Stimulated activated CD8-positive, alpha-beta memory T cell treated with anti-CD3 and anti-CD28 coated beads, Interleukin-2, amount 100 ng/mL, for 48 hours (primary cell): Measurements from ENCODE around the gene SEZ6.

ENCODE experiments used
- DNase-seq, 2 donors: peaks; one replicate each; pipeline ENCODE4 v3.0.0-alpha.2; 2020; ENCODE audit warnings: low read depth in 2 of 2

Gene SEZ6

GRCh38 chr17:29003289-29003688, 2.5 kb downstream of the SEZ6 start:
- DNase-seq: no peak

GRCh38 chr17:29002811-29003210, 3.0 kb downstream of the SEZ6 start:
- DNase-seq: no peak

GRCh38 chr17:29000973-29001372, 4.9 kb downstream of the SEZ6 start:
- no peak for DNase-seq

- no peak for DNase-seq
These were observed 6.6 kb downstream of the SEZ6 start for GRCh38 chr17:28999206-28999605.

GRCh38 chr17:28997806-28998205, 8.0 kb downstream of the SEZ6 start:
- no peak for DNase-seq

GRCh38 chr17:28996554-28997096, 9.2 kb downstream of the SEZ6 start:
- DNase-seq: no peak

- DNase-seq: no peak
These were observed 12.0 kb downstream of the SEZ6 start for GRCh38 chr17:28993645-28994426.

GRCh38 chr17:28992625-28993600, 12.9 kb downstream of the SEZ6 start:
- no peak for DNase-seq

GRCh38 chr17:28992185-28992584, 13.6 kb downstream of the SEZ6 start:
- no peak for DNase-seq

GRCh38 chr17:28991779-28992178, 14.1 kb downstream of the SEZ6 start:
- DNase-seq: no peak

GRCh38 chr17:28989028-28989427, 16.8 kb downstream of the SEZ6 start:
- DNase-seq: no peak

- no peak for DNase-seq
These were observed 17.4 kb downstream of the SEZ6 start for GRCh38 chr17:28988475-28988874.

- no peak for DNase-seq
These were observed 18.8 kb downstream of the SEZ6 start for GRCh38 chr17:28986714-28987655.

- DNase-seq: no peak
These were observed 19.7 kb downstream of the SEZ6 start for GRCh38 chr17:28985950-28986713.

GRCh38 chr17:28983286-28984230, 22.3 kb downstream of the SEZ6 start:
- DNase-seq: no peak

GRCh38 chr17:28982131-28982793, 23.6 kb downstream of the SEZ6 start:
- peak in 1 of 2 donors; percentile 17 for DNase-seq

GRCh38 chr17:28978356-28978964, 27.4 kb downstream of the SEZ6 start:
- DNase-seq: no peak

GRCh38 chr17:28977659-28978355, 28.0 kb downstream of the SEZ6 start:
- no peak for DNase-seq
